Calu3 (cell line): ENCODE measurements around the gene TTLL5. TPM values are rescaled to one million over a fixed set of nuclear protein-coding genes. Genes with fewer than 3 reads are reported as not detected.

Source experiments
- BruUV-seq: library from RNA; stranded (reverse); fragments of 400-500 nt; replicated peaks from 2 replicates; lab custom pipeline; 2021; lab: Mats Ljungman, UMichigan
- CTCF ChIA-PET: fragments of 300-600 bp; sonication (Branson Sonifier 250); formaldehyde crosslinking; loops from one replicate; lab custom pipeline; 2022; ENCODE audit warnings: antibody characterized with exemption; lab: Charles Lee
- DNase-seq: peaks from one replicate; pipeline ENCODE4 v3.0.0; 2022
- H3K27ac Mint-ChIP-seq: one replicate; pipeline ENCODE4 v1.8.0; 2022; ENCODE audit warnings: mixed read lengths; ENCODE audit not compliant: unreplicated experiment
- H3K27me3 Mint-ChIP-seq: one replicate; pipeline ENCODE4 v1.8.0; 2022; ENCODE audit warnings: mixed read lengths; ENCODE audit not compliant: unreplicated experiment
- H3K36me3 Mint-ChIP-seq: one replicate; pipeline ENCODE4 v1.8.0; 2022; ENCODE audit warnings: mild to moderate bottlenecking, moderate library complexity, mixed read lengths; ENCODE audit not compliant: insufficient read depth, unreplicated experiment
- H3K4me1 Mint-ChIP-seq: one replicate; pipeline ENCODE4 v1.8.0; 2022; ENCODE audit warnings: mild to moderate bottlenecking, low read depth, mixed read lengths; ENCODE audit not compliant: unreplicated experiment
- H3K4me3 Mint-ChIP-seq: one replicate; pipeline ENCODE4 v1.8.0; 2022; ENCODE audit warnings: mild to moderate bottlenecking, low read depth, moderate library complexity, mixed read lengths; ENCODE audit not compliant: unreplicated experiment
- H3K9me3 Mint-ChIP-seq: one replicate; pipeline ENCODE4 v1.8.0; 2022; ENCODE audit warnings: low read depth, mixed read lengths; ENCODE audit not compliant: unreplicated experiment
- CTCF ChIP-seq: fragments of 200-600 bp; IDR thresholded peaks from one replicate; pipeline ENCODE4 v1.8.0; 2022; ENCODE audit warnings: antibody characterized with exemption; ENCODE audit not compliant: unreplicated experiment
- intact Hi-C: fragments of 100-400 bp; cut with micrococcal nuclease; formaldehyde crosslinking; loops from one replicate; pipeline ENCODE4 v1.10.0; 2022; ENCODE audit not compliant: unreplicated experiment
- total RNA-seq: library from RNA; stranded (reverse); gene quantifications from 2 replicates; pipeline ENCODE4 v1.2.3, GENCODE V29; 2022

The TTLL5 gene
- total RNA-seq, 1 experiment from 2014 or later = 47.5 TPM

DNA sequence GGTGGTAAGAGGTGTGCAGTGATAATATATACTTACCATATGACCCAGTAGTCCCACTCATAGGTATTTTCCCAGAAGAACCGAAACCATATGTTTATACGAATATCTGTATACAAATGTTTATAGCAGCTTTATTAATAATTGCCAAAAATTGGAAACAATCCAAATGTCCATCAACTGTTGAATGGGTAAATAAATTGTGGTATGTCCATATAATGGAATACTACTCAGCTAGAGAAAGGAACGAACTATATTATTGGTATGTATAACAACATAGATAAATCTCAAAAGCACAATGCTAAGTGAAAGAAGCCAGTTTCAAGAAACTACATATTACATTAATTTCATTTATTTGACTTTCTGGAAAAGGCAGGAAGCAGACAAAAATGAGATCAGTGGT is 66.1 kb downstream of the TTLL5 start:
- Mint-ChIP-seq H3K4me3 (no peak overlapping the region), H3K36me3 (no peaks in the 10 kb centered on the region), H3K9me3 (peaks cover 3% of the 10 kb centered on the region), H3K27ac (no peak overlapping the region), H3K27me3 (no peaks in the 10 kb centered on the region), H3K4me1 (no peaks in the 10 kb centered on the region)
- no peak for TF ChIP-seq CTCF
- CTCF ChIA-PET = interaction anchor here (0.6 kb wide), 1 partner anchor 66 kb away, joined by 3 read pairs; the partner anchor contains the start of gene TTLL5
- intact Hi-C loops = no loop called here
- no TSS peak for BruUV-seq
- no peak for DNase-seq

DNA sequence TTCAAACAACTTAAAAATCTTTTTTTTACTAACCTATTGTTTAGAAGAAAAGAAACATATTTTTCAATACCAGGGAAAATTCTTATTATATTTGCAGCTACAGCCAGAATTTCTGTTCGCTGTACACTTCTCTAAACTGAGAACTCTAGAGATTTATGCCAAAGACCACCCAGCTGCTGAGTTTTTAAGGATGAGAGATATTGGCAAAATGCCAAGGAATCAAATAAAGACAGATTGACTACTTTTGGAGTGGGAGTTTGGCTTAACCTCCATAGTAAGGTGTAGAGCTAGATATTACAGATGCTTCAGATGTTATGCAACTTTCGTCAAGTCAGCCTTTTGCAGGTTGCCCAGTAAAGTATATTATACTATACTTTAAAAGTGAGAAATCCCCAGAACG is 71.8 kb downstream of the TTLL5 start:
- H3K9me3 Mint-ChIP-seq = no peaks in the 10 kb centered on the region
- H3K4me3 Mint-ChIP-seq = no peak overlapping the region
- H3K36me3 Mint-ChIP-seq = no peaks in the 10 kb centered on the region
- no peak for DNase-seq
- no peak for TF ChIP-seq CTCF
- CTCF ChIA-PET = no interaction called here
- intact Hi-C loops = no loop called here
- H3K27ac Mint-ChIP-seq = no peak overlapping the region
- H3K4me1 Mint-ChIP-seq = no peaks in the 10 kb centered on the region
- H3K27me3 Mint-ChIP-seq = no peaks in the 10 kb centered on the region
- BruUV-seq = no TSS peak

- BruUV-seq = no TSS peak
Measured at GRCh38 chr14:75734854-75735253, 73.8 kb downstream of the TTLL5 start.

GRCh38 chr14:75736845-75737485 is 75.9 kb downstream of the TTLL5 start:
- H3K27ac Mint-ChIP-seq = no peak overlapping the region
- no peak for TF ChIP-seq CTCF

More at GRCh38 chr14:75734854-75735253, 73.8 kb downstream of the TTLL5 start:
- Mint-ChIP-seq H3K36me3 (no peaks in the 10 kb centered on the region), H3K4me1 (no peaks in the 10 kb centered on the region), H3K27me3 (no peaks in the 10 kb centered on the region), H3K9me3 (no peaks in the 10 kb centered on the region), H3K4me3 (no peak overlapping the region), H3K27ac (no peak overlapping the region)
- CTCF ChIA-PET = no interaction called here
- intact Hi-C loops = loop anchor here (5.0 kb wide), 1 partner anchor 37 kb away; no protein-coding TSS in a partner anchor
- no peak for DNase-seq
- no peak for TF ChIP-seq CTCF

More at GRCh38 chr14:75736845-75737485, 75.9 kb downstream of the TTLL5 start:
- H3K27me3 Mint-ChIP-seq = no peaks in the 10 kb centered on the region
- BruUV-seq = no TSS peak
- H3K9me3 Mint-ChIP-seq = no peaks in the 10 kb centered on the region
- DNase-seq = no peak
- CTCF ChIA-PET = no interaction called here
- H3K4me3 Mint-ChIP-seq = no peak overlapping the region
- no peaks in the 10 kb centered on the region for H3K4me1 Mint-ChIP-seq
- intact Hi-C loops = loop anchor here (5.0 kb wide), 1 partner anchor 35 kb away; no protein-coding TSS in a partner anchor
- H3K36me3 Mint-ChIP-seq = no peaks in the 10 kb centered on the region
